Measurements from ENCODE around the gene TM9SF4. TPM values are rescaled to one million over a fixed set of nuclear protein-coding genes. Genes with fewer than 3 reads are reported as not detected.

Gene TM9SF4
- total and polyA plus RNA-seq, 12 donors = 19.2 to 36.0 (median 31.1) TPM

GRCh38 chr20:32070282-32070681, 39.2 kb upstream of the TM9SF4 start:
- H3K27ac ChIP-seq = peak overlapping the region in 1 of 10 donors; percentile 83
- TF ChIP-seq CTCF (IDR thresholded peaks at IDR 0.05) = no peak
- 89 to 90% methylated on average over 1 of the region's 1 CpG for WGBS, 2 donors
- H3K4me3 ChIP-seq = no peak overlapping the region
- H3K27me3 ChIP-seq = peaks cover 0 to 36% (median 0%) of the 10 kb centered on the region in 7 donors
- DNase-seq = no peak
- intact Hi-C loops (cut with DNase I) = no loop called here
- H3K36me3 ChIP-seq = peaks cover 0 to 38% (median 0%) of the 10 kb centered on the region in 9 donors
- no peaks in the 10 kb centered on the region for H3K9me3 ChIP-seq
- H3K4me1 ChIP-seq = peaks cover 0 to 55% (median 0%) of the 10 kb centered on the region in 9 donors
- no peak for ATAC-seq

DNA sequence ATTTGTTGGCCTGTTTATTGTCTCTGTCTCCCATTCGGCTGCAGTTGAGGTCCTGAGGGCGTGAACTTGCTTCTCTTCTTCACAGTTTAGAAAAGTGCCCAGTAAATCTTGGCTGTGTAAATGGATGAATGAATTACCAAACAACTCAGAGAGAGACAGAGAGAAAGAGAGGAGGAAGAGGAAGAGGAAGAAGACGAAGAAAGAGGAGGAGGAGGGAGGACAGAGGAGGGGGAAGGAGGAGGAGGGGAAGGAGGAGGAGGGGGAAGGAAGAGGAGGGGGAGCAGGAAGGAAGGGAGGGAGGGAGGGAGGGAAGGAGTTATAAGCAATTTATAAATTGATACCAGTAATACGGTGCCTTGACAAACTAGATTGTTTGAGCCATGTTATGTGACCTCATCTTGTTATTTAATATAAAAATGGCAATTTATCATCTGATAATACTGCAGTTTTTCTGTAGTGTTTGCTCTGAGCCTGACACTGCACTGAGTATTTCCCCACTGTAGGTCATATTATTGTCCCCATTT, 38.8 kb upstream of the TM9SF4 start:
- 40 to 42% methylated on average over 4 of the region's 4 CpGs for WGBS, 2 donors
- Histone ChIP-seq H3K9me3 (no peaks in the 10 kb centered on the region), H3K4me3 (no peak overlapping the region), H3K27me3 (peaks cover 0 to 38% (median 0%) of the 10 kb centered on the region in 7 donors), H3K27ac (peak overlapping the region in 1 of 10 donors; percentile 83), H3K36me3 (peaks cover 0 to 42% (median 0%) of the 10 kb centered on the region in 9 donors), H3K4me1 (peaks cover 0 to 50% (median 0%) of the 10 kb centered on the region in 9 donors)
- DNase-seq = no peak
- TF ChIP-seq CTCF (IDR thresholded peaks at IDR 0.05) = no peak
- ATAC-seq = no peak
- intact Hi-C loops (cut with DNase I) = no loop called here

- H3K27me3 ChIP-seq = peaks cover 0 to 39% (median 0%) of the 10 kb centered on the region in 7 donors
- no peak for DNase-seq
- no peaks in the 10 kb centered on the region for H3K9me3 ChIP-seq
- no peak overlapping the region for H3K4me3 ChIP-seq
- 82 to 86% methylated on average over 17 of the region's 17 CpGs for WGBS, 2 donors
- peaks cover 0 to 44% (median 0%) of the 10 kb centered on the region in 9 donors for H3K4me1 ChIP-seq
- intact Hi-C loops (cut with DNase I) = no loop called here
- peak overlapping the region in 1 of 10 donors; percentile 65 for H3K27ac ChIP-seq
- TF ChIP-seq CTCF (IDR thresholded peaks at IDR 0.05) = no peak
- no peak for ATAC-seq
- peaks cover 0 to 50% (median 0%) of the 10 kb centered on the region in 9 donors for H3K36me3 ChIP-seq
Measured at GRCh38 chr20:32071395-32072167, 37.9 kb upstream of the TM9SF4 start.

- Histone ChIP-seq H3K4me1 (peaks cover 0 to 44% (median 0%) of the 10 kb centered on the region in 9 donors), H3K36me3 (peaks cover 0 to 53% (median 0%) of the 10 kb centered on the region in 9 donors), H3K9me3 (no peaks in the 10 kb centered on the region), H3K27me3 (peaks cover 0 to 45% (median 0%) of the 10 kb centered on the region in 7 donors), H3K4me3 (no peak overlapping the region), H3K27ac (no peak overlapping the region)
- 82 to 86% methylated on average over 6 of the region's 6 CpGs for WGBS, 2 donors
- intact Hi-C loops (cut with DNase I) = no loop called here
- no peak for ATAC-seq
- no peak for DNase-seq
- no peak for TF ChIP-seq CTCF (IDR thresholded peaks at IDR 0.05)
Measured at GRCh38 chr20:32072168-32072750, 37.3 kb upstream of the TM9SF4 start.
